ENCODE data around the gene C13orf42. TPM values are rescaled to one million over a fixed set of nuclear protein-coding genes. Genes with fewer than 3 reads are reported as not detected.

C13orf42 gene
- total RNA-seq, 1 donor from 2014 or later = not detected

DNA sequence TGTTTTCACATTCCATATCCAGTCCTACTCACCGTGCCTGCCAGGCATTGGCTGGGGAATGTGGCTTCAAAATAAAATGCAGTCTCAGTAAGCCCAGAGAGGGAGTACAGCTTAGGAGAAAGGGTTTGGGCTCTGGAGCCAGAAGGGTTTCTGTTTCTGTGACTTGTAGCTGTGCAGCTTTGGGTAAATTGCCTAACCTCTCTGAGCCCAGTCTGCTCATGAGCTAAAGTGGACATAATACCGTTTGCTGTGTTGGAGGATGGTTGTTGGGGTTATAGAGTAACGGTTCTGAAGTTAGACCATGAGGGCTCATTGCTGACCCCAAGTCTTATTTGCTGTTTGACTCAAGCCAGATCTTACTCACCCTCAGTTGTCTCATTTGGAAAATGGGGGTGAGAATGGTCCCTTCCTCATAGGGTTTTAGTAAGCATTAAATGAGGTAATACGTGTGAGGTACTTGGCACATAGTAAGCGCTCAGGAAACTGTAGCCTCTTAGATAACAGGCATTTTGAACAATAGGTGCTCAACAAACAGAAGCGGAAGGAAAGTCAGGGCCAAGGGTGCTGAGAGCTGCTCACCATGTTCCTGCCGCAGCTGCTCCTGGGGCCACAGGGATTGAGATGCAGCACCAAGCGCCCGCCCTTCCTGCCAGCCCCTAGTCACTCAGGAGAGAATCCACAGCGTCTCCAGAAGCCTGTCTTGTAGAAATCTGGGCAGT, 45.5 kb downstream of the C13orf42 start:
- Histone ChIP-seq H3K27me3 (no peaks in the 10 kb centered on the region), H3K9me3 (no peaks in the 10 kb centered on the region), H3K4me3 (no peak overlapping the region), H3K36me3 (no peaks in the 10 kb centered on the region), H3K27ac (no peak overlapping the region), H3K4me1 (no peaks in the 10 kb centered on the region)
- intact Hi-C loops (cut with DNase I) = loop anchor here (5.0 kb wide), 1 partner anchor 1088 kb away; no protein-coding TSS in a partner anchor
- TF ChIP-seq, protein P1, sequence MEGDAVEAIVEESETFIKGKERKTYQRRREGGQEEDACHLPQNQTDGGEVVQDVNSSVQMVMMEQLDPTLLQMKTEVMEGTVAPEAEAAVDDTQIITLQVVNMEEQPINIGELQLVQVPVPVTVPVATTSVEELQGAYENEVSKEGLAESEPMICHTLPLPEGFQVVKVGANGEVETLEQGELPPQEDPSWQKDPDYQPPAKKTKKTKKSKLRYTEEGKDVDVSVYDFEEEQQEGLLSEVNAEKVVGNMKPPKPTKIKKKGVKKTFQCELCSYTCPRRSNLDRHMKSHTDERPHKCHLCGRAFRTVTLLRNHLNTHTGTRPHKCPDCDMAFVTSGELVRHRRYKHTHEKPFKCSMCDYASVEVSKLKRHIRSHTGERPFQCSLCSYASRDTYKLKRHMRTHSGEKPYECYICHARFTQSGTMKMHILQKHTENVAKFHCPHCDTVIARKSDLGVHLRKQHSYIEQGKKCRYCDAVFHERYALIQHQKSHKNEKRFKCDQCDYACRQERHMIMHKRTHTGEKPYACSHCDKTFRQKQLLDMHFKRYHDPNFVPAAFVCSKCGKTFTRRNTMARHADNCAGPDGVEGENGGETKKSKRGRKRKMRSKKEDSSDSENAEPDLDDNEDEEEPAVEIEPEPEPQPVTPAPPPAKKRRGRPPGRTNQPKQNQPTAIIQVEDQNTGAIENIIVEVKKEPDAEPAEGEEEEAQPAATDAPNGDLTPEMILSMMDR (IDR thresholded peaks at IDR 0.05) = no peak
- no peak for DNase-seq (ENCODE audit: low spot score in 2 of 2)

DNA sequence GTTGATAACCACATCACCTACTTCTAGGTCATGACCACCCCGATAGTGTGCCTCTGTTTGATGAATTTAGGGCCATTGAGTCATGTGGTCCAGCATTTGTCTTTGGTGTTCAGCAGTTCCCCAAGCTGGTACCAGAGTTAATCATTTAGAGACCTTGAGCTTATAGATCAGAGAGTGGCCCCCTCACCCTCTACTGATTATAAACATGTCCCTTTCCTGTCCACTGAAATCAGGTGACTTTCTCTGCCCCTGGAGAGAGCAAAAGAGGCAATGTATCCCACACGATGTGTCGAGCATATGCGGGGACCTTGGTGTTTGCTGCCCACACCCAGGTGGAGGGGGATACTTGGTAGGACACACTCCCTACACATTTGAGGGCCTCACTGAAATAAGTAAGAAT, 46.3 kb downstream of the C13orf42 start:
- Histone ChIP-seq H3K36me3 (no peaks in the 10 kb centered on the region), H3K9me3 (no peaks in the 10 kb centered on the region), H3K27me3 (no peaks in the 10 kb centered on the region), H3K4me3 (no peak overlapping the region), H3K27ac (no peak overlapping the region), H3K4me1 (no peaks in the 10 kb centered on the region)
- intact Hi-C loops (cut with DNase I) = loop anchor here (5.0 kb wide), 1 partner anchor 1087 kb away; no protein-coding TSS in a partner anchor
- TF ChIP-seq, protein P1 (IDR thresholded peaks at IDR 0.05) = no peak
- DNase-seq (ENCODE audit: low spot score in 2 of 2) = no peak

DNA sequence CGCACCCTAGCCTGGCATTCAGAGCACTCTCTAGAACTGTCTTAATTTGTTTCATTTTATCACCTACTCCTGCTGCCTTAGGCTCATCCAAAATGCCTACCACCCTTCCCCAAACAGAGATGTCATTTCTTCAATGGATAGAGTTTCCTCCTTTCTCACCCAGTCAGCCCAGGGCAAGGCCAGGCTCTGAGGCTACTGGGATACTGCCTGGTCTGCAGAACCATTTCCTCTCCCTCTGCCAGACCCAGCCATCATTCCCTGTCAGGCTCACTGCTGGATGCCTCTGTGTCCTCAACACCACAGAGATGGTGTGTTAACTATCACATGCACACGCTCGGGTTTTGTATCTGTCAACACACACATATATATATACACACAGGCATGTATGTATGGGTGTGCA, 47.2 kb downstream of the C13orf42 start:
- no peaks in the 10 kb centered on the region for H3K36me3 ChIP-seq
- DNase-seq (ENCODE audit: low spot score in 2 of 2) = no peak
- no peaks in the 10 kb centered on the region for H3K4me1 ChIP-seq
- H3K27me3 ChIP-seq = no peaks in the 10 kb centered on the region
- H3K4me3 ChIP-seq = no peak overlapping the region
- intact Hi-C loops (cut with DNase I) = no loop called here
- H3K27ac ChIP-seq = no peak overlapping the region
- H3K9me3 ChIP-seq = no peaks in the 10 kb centered on the region
- TF ChIP-seq, protein P1 (IDR thresholded peaks at IDR 0.05) = no peak

DNA sequence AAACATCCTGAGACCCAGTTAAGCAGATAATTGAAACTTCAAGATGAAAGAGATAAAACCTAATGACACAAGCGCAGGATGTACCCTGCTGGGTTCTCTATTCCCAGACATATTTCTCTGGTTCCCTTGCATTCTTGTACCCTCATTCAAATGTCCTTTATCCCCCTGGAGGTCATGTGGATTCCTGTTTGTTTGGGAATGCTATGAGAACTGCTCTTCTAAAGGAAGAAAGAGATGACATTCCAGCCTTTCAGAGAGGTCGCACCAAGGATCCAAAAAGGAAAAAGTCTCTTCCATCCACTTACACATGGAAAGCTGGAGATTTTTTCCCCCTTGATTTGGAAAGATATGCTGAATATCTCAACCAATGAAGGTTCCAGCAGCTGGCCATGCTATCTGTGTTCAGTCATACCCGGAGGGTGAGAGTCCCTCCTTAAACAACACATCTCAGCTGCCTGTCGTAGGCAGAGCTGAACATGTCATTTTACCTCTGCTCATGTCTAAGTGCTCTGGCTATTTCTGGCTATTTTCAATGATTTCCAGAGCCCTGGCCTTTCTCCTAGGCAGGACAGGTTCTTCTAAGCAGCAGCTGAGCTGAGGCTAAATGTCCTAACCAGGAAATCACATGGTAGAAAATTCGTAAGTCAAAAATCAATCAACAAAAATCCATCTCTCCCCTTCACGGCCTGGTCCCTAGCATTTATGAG, 52.5 kb downstream of the C13orf42 start:
- no peak for DNase-seq (ENCODE audit: low spot score in 2 of 2)
- no peaks in the 10 kb centered on the region for H3K9me3 ChIP-seq
- TF ChIP-seq, protein P1 (IDR thresholded peaks at IDR 0.05) = no peak
- no peaks in the 10 kb centered on the region for H3K27me3 ChIP-seq
- no peaks in the 10 kb centered on the region for H3K36me3 ChIP-seq
- intact Hi-C loops (cut with DNase I) = no loop called here
- H3K4me3 ChIP-seq = no peak overlapping the region
- H3K4me1 ChIP-seq = no peaks in the 10 kb centered on the region
- H3K27ac ChIP-seq = no peak overlapping the region

DNA sequence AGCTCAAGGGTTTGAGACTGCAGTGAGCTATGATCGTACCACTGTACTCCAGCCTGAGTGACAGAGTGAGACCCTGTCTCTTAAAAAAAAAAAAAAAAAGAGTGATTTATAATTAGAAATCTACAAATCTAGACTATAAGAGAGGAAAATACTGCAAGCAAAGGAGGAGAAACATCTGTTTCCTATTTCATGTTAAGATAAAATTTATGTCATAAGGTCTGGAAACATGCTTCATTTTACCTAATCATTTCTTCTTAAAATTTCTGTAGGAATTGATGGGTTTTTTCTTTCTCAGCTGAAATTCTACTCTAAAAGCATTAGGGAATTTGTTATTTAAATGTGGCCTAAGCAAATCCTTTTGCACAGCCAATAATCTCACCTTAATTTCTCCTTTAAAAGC, 53.2 kb downstream of the C13orf42 start:
- TF ChIP-seq, protein P1 (IDR thresholded peaks at IDR 0.05) = no peak
- intact Hi-C loops (cut with DNase I) = no loop called here
- no peaks in the 10 kb centered on the region for H3K9me3 ChIP-seq

More for the DNA sequence above, 53.2 kb downstream of the C13orf42 start:
- DNase-seq (ENCODE audit: low spot score in 2 of 2) = no peak
- Histone ChIP-seq H3K4me3 (no peak overlapping the region), H3K27ac (no peak overlapping the region), H3K4me1 (no peaks in the 10 kb centered on the region), H3K27me3 (no peaks in the 10 kb centered on the region), H3K36me3 (no peaks in the 10 kb centered on the region)

Measured in ascending aorta (tissue), 2 donors.